ENCODE data around the gene XYLT2.
"Not testable (repeated sequence)": the region's sequence is repeated elsewhere in the genome, so short reads cannot be mapped to it uniquely, and the experiment has no call there.

Gene XYLT2

GRCh38 chr17:50331085-50331791 is 14.7 kb upstream of the XYLT2 start:
- no peak for TF ChIP-seq CTCF (conservative IDR thresholded peaks at IDR 0.05)
- no peak overlapping the region for H3K27ac ChIP-seq

- TF ChIP-seq CTCF (conservative IDR thresholded peaks at IDR 0.05), result no peak
- H3K27ac ChIP-seq, result no peak overlapping the region
Measured at GRCh38 chr17:50332196-50332595, 13.7 kb upstream of the XYLT2 start.

GRCh38 chr17:50333291-50334057 is 12.5 kb upstream of the XYLT2 start:
- not testable (repeated sequence) for H3K27ac ChIP-seq

GRCh38 chr17:50337956-50338355 is 8.0 kb upstream of the XYLT2 start:
- TF ChIP-seq CTCF (conservative IDR thresholded peaks at IDR 0.05), result no peak
- no peak overlapping the region for H3K27ac ChIP-seq

- no peak overlapping the region for H3K27ac ChIP-seq
- no peak for TF ChIP-seq CTCF (conservative IDR thresholded peaks at IDR 0.05)
Measured at GRCh38 chr17:50338645-50339044, 7.3 kb upstream of the XYLT2 start.

GRCh38 chr17:50339381-50339780 is 6.5 kb upstream of the XYLT2 start:
- TF ChIP-seq CTCF (conservative IDR thresholded peaks at IDR 0.05), result no peak
- H3K27ac ChIP-seq, result no peak overlapping the region

- H3K27ac ChIP-seq, result peak overlapping the region; percentile 93
- no peak for TF ChIP-seq CTCF (conservative IDR thresholded peaks at IDR 0.05)
Measured at GRCh38 chr17:50344731-50345365, 1.1 kb upstream of the XYLT2 start.

Measured in VCaP (cell line).